ENCODE results near the gene CDH10.

CDH10 gene

DNA sequence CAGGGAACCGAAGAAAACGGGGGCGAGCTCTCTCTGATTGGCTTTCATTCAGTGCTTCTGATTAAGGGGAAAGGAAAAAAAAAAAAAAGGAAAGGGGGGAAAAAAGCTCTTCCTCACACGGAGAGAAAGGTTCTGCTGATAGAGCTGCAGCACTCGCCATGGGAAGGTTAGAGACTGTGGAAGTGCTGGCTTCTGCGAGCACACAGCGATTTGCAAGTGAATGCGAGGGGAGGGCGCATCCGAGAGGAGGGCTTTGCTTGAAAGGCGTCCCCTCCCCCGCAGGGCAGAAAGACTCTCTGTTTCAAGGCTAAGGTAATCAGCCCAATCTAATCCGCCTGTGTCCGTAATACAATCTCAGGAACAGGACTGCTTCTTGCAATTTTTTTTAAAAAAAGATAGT is at the start of gene CDH10:
CDH10 (minus strand) TSS at position 218 of the 400 bp plus-strand sequence. CDS start 51,488 bp downstream, outside the sequence.
- no peak for DNase-seq

DNA sequence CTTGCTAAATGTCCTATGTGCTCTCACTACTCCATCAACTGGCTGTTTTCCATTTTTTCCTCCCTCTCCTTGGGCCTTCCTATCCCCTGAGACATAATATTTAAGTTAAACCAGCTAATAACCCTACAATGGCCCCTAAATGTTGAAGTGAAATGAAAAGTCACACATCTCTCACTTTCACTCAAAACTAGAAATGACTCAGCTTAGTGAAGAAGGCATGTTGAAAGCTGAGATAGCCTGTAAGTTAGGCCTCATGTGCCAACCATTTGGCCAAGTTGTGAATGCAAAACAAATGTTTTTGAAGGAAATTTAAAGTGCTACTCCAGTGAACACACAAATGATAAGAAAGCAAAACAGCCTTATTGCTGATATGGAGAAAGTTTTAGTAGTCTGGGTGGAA is 48.8 kb upstream of the CDH10 start:
- DNase-seq = no peak

DNA sequence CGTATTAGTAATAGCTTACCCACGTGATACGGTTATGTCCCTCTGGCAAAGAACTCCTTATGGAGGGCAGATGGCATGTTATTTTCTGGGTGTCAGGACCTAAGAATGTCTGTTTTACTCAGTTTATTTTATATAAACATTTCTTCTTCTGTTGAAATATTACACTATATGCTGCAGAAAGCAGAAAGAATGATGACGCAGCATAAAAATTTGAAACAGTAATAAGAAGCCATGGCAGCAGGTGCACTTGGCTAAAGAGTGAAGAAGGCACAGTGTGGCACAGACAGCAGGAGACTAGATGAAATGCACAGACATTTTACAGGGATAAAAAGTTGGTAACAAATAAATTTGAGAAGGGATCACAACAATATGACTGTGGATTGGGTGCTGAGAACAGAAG is 46.3 kb upstream of the CDH10 start:
- DNase-seq = no peak

DNA sequence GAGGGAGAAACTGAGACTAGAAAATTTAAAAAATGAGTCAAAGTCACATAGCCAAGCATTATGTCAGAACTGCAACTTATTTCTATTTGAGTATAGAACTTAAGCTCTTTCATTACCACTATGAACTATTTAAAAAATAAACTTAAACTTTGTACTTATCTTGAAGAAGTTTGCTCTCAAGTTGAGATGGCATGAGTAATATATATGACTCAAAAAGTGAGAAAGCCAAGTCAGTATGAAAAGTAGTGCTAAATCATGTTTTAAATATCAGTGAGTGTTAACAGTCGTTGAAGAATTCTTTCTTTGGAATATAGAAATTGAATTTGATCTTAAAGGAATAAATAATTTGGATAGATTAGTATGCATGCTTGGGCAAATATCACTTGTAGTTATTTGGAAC is 36.3 kb upstream of the CDH10 start:
- DNase-seq = no peak

DNA sequence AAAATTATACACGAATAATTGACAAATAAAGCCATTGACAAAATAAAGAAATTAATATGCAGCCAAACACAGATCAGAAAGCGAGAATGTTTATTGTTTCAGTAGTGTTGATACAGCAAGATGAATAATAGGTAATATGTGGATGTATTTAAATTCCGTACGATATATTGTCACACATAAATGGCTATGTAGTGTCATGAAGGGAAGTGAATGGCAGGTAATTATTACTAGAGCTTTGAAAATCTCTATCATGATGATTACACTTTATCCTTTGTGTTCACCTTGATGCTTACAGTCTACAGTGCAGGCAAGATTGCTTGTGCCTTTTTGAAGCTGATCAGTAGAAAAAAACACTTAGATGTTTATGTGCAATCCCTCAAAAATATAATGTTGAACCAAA is 23.3 kb upstream of the CDH10 start:
- no peak for DNase-seq

DNA sequence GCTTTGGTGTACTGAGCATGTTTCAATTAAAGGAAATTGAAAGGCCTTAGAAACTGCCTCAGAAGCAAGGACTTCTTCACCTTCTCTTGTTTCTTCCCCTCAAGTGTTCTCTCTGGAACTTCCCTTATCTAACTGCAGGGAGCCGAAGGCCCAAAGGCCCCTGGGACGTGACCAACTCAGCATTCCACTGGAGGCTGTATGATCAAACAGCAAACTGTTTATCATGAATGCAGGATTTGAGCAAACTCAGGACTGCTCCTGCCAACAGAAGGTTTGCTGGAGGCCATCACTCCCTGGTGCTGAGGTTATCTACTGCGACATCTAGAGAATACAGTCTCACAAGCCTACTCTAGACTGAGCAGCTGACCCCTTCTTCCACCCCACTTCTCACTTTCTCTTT is 4.8 kb upstream of the CDH10 start:
- no peak for DNase-seq

DNA sequence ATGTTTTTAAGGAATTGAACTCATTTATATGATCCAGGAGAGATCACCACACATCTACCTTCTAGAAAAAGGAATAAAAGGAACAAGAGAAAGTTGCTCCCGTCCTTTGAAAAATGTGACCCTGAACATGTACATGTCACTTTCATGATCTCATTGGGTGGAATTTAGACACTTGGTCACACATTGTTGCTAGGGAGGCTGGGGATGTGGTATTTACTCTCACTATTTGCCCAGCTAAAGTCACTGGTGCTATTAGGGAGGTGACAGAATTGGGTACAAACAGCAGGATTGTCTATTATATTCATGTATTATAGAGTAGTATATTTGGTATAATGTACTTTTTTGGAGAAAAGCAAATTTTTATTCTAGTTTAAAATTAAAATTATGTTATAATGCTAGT is 2.1 kb upstream of the CDH10 start:
- no peak for DNase-seq

DNA sequence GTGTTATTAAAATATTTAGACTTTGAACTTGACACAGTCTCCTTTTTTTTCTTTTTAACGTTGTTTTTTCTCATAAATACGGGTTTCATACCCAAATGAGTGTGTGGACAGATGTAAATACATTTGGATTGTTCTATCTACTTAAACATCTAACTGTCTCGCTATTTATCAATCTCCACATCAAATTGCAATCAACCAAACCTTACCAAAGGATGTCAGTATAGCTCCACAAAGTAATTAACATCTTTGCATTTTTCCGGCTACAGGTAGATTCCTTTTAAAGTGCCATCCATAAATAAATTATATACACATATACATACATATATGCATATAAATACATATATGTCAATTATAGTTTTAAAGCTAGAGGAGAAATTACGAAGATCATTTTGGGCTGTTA is 705 bp upstream of the CDH10 start:
- DNase-seq = no peak

DNA sequence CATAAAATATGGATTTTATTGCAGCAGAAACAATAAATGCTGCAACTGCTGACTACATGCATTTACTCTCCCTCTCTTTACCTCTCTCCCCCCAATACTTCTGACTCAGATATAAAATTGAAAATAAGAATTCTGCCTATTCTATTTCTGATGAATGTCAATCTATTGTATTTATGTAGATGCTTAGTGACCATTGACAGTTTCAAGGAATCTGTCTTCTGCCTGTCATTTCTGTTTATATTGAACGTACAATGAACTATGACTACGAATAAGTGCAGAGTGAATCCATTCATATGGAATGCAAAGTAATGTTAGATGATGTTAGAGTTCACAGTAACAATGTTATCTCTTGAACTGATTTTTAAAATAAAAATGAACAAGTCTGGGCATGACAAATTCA is 898 bp downstream of the CDH10 start:
- DNase-seq = no peak

DNA sequence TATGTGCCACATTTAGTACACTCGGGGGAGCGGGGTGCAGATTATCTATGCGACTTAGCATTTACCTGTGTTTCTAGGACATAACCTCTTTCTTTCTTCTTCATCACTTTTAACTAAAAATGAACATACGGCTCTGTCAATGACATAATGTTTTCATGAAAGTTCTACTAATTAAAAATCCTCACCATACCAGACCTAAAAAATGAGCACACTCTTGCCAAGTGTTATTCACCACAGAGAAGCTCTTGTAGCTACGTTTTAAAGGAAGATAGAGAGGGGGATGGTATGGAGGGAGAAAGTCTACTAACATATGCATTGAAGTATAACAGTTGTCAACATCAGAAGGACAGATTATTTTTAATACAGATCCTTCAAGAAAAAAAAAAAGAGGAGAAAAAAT is 1.6 kb downstream of the CDH10 start:
- no peak for DNase-seq

DNA sequence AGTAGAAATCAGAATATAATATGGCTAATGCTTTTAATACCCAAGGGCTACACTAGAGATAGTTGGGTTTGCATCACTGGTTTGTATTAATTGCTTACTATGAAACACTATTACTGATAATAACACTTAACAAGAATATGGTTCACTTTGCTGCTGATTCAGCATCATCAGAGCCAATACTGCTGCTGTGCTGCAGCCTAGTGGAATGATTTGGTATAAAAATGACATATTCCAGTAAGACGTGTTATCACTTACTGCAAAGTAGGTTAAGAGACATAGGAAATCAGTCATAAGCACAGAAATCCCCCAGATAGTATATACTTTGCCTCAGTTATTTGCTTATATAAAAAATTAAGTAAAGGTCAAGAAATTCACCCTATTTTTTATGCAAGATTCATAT is 2.8 kb downstream of the CDH10 start:
- DNase-seq = no peak

DNA sequence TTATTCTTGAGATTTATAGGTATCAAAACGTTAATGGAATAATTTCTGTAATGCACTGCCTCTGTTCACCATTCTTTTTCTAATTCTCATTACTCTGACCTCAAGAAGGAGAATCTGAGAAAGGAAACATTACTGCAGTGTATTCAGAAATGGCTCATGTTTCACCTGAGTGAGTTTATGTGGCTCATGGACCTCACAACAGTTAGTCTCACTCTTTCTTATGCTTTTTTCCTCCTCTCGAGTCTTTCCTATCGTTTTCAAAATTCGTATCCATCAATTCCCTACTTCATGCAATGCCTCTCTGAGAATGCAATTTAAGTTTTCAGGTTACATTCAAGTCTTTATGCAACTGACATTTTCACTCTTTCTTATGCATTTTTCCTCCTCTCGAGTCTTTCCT is 9.6 kb downstream of the CDH10 start:
- DNase-seq = no peak

DNA sequence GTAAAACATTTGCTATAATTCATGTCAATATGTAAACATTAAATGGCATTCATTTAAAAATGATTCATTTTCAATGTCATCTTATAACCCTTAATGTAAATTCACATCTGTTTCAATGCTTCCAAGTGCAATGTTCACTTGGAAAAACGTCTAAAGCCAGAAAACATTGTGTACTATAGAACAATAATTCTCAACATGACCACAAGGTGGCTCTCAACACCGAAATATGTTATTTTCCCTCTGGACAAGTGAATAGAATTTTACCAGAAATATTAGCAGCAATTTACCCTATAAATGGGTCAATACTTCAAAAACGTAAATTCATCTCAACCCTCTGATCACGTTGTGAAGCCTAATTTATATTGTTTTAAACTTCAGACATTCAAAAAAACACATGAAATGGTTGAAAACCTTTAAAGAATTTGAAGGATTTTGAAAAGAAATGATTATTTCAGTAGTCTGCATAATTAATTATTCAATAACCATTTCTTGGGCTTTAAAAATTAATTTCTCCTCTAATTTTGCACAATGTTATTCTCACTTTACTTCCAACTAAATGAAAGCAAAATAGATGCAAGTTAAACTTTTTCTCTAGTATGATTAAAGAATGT is 11.0 kb downstream of the CDH10 start:
- DNase-seq = no peak

DNA sequence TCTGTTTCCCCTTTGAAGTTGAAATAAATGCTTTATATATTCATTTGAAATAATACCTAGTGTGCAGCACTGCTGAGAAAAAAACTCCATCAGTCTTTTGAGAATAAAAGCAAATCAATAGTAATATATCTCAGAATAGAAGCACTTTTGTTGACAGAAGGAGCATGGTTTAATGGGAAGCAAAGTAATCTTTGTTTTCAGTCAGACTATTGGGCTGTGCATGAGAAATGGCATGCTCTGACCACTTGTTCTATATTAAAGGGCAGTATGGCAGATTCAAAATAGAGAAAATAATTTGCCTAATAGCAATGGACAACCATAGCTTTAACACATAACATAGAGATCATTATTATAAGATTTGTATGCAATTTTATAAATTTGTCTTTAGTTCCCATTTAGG is 12.4 kb downstream of the CDH10 start:
- no peak for DNase-seq

DNA sequence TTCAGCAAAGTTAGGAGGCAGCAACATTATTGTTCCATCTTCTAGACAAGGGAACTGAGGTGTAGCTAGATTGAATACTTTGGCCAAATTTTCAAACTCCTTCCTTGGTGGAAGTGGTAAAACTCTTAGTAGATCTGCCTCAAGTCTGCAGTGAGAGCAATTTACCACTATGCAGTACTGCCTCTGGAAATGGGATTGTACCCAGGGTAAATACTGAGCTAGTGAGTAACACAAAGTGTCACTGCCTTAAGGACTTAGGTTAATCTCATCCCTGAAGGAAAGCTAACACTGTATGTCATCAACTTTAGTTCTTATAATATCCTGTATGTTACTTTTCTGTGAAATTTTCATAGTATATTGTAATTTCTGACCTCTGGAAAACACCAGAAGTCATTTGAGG is 13.9 kb downstream of the CDH10 start:
- no peak for DNase-seq

DNA sequence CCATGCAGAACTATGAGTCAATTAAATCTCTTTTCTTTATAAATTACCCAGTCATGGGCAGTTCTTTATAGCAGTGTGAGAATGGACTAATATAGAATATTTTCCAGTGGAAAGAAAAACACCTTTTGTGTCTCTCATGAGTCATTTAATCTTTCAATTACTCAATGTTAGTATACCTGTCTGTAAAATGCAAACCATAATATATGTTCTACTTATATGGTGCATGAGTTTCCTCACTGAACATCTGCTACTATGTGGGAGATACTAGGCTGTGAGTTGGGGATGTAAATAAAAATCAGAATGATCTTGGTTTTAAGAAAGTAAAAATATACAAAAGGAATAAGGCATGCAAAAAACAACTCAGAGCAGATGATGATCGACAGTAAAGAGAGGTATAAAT is 15.0 kb downstream of the CDH10 start:
- no peak for DNase-seq

DNA sequence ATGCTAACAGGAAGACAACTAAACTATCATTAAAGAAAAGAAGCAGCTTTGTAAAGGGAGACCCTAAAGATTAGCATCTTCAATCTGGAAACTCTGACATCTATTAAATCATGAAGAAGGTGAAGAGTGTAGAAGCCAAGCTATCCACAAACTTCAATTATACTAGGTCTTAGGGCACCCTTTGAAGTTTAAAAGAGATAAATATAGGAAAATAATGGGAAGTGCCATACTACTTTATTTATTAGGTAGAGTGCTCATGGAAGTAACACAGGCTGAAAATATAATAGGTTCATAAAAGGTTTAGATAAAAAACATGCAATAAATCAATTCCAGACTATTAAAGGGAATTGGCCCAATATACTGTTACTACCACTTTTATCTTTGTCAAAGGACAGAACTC is 19.9 kb downstream of the CDH10 start:
- DNase-seq = no peak

DNA sequence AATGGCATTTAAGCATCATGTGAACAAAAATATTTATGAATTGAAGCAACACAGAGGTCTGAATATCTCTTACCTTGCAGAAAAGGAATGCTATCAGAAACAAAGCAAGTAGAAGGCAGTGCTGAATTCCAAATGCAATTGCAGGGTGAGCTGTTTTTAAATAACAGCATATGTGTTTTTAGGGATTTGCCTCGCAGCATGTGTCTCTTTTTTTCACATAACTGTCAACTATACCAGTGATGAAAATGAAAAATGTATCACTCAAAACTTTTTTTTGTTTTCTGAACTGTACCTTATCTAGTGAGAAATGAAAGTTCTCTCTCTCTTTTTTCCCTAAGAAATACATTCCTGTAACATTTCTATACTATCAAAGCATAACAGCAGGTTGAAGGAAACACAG is 21.2 kb downstream of the CDH10 start:
- no peak for DNase-seq

DNA sequence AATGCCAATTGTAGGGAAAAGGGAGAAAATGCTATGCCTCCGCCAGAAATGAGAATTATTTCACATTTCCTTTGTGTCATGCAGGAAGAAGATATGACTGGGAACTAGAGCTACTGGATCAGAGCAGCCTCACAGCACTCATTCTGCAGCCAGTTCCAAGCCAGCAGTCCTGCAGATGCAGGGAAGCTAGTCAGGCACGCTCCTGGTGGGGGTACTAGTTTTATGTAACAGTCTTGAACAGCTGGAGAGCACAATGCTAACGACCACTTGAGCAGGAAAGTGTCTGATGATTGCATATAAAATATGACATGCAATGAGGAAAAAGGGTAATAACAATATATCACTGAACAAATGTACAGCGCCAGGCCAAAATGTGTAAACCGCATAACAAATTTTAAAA is 21.7 kb downstream of the CDH10 start:
- DNase-seq = no peak

DNA sequence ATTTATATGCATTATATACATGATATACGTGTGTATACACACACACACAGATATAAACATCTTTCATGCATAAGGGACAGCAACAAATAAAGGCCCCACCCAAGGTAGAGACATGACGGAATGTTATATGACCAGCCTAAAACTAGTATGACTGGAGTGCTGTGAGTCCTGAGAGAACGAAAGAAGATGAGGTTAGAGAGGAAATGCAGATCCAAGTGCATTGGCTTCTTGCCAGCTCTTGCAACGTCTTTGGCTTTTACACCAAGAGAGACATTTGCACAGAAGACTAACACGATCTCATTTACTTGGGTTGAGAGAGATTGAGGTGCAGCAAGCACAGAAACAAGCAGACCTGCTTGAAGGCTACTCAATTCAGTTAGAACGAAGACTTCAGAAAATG is 23.0 kb downstream of the CDH10 start:
- DNase-seq = no peak

DNA sequence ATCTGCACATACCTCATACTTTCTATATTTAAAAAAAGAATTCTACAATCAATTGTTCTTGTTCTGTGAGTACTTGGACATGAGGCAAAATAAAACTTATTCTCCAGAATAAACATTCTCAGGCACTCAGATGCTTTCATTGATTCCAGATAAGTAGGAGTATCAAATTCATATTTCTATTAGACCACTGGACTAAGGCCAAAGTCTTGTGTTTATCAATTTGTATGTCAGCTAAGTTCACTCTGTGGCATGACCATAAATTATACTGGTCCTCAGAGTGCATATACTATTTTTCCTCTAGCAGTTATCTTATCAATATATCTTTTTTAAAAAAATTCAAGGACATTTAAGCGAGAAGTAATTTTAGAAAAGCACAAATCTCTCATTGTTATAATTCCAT is 28.2 kb downstream of the CDH10 start:
- no peak for DNase-seq

DNA sequence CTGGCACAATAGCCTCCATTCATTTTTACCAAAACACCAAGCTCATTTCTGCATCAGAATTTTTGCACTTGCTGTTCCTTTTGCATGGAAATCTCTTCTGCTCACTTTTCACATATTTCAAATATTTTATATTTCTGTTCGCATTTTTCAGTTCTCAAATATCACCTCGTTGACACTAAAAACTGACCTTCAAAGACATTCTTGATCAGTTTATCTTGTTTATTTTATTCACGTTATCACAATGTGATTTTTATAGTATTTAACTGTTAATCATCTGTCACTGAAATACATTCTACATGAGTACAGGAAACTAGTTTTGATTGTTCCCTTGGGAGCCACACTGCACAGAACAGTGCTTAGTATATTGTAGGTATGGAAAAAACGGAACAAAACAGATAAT is 29.6 kb downstream of the CDH10 start:
- DNase-seq = no peak

DNA sequence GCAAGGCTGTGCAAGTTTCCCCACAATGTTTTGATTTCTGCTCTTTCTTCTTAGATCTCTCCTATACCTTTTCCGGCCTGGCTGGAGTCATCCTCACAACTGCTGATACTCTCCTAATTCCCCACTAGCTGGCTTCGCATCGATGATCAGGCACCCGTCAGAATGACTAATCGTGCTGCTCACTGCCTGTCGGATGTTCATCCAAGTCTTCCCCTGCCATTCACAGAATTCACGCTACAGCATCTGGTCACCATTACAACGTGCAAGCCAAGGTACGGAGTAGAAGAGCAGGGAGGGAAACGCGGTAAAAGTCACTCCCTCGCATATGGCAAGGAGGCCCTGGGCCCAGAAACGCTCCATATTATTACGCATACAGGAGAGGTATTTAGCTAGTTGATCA is 35.1 kb downstream of the CDH10 start:
- DNase-seq = no peak

DNA sequence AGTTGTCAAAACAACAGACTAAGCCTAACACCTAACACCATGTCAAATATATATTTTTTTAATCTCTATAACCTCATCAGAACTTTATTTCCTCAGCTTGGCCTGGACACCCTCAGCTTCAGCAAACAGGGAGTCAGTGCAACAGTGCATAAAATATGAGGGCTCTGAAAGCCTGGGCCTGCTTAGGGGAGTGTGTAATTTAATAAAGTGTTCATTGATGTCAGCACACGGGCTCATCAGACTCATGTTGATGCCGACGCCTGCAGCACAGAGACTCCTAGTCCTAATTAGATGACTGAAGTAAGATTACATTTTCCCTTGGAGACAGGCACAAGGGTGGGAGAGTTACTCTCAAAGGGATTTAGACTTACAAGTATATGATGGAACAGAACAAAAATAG is 37.8 kb downstream of the CDH10 start:
- no peak for DNase-seq

DNA sequence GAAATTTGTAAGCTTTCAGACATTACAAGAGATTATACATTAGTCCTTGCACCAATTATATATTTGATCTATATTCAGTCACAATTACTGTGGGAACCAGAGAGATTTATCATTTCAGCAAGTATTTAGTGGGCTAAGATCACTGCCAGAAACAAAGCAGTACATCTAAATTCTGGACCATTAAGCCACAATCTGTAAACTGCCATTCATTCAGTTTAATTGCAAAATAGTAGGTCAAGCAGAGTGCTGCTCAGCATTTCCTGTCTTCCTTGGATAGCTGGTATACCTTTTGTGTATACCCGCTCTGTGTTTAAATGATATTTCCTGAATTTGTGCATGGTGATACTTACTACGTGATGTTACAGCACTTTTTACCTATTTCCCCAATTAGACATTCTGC is 42.6 kb downstream of the CDH10 start:
- DNase-seq = no peak

DNA sequence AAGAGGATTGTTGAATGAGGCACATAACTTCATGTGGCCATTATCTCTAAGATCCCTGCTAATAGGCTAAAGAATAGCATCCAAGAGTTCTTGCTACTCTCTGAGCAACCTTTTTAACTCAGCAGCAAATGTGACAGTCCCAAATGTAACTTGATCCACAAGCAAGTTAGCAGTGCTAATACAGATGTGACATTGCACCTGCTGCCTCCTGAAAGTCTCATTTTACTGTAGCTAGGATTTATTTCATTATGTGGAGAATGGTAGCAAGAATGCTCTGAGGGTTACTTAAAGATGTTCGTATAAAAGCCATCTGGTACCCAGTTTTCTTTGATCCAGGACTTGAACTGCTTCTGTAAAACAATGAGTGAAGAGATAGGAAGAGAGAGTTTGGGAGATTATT is 45.8 kb downstream of the CDH10 start:
- no peak for DNase-seq

Data from activated CD8-positive, alpha-beta memory T cell treated with anti-CD3 and anti-CD28 coated beads for 24 hours (primary cell).